HepG2 (cell line): ENCODE measurements around the gene PRSS36. TPM values are rescaled to one million over a fixed set of nuclear protein-coding genes. Genes with fewer than 3 reads are reported as not detected.
A peak's percentile ranks its signal among the peaks of the same experiment; 100 is the strongest.

ENCODE experiments used
- CEBPB ChIP-seq: IDR thresholded peaks from 2 replicates; pipeline ENCODE4 v1.6.1; 2011; ENCODE audit warnings: low read depth, low read length, improper control_type of control experiment, borderline replicate concordance
- CREB1 ChIP-seq, 2 experiments: fragments of 450-650 bp in 1 of 2; IDR thresholded peaks; 2 replicates each; pipeline ENCODE4 v1.6.1; 2016 to 2017; ENCODE audit warnings: control low read depth in 1 of 2, mild to moderate bottlenecking in 1 of 2, missing compliant biosample characterization in 1 of 2, missing genetic modification characterization in 1 of 2
- IRF9 ChIP-seq: sonication (generic); formaldehyde crosslinking; IDR thresholded peaks from 2 replicates; pipeline ENCODE4 v1.8.0; 2022; ENCODE audit warnings: missing genetic modification reagents, mild to moderate bottlenecking, borderline replicate concordance
- ISX ChIP-seq: sonication (generic); formaldehyde crosslinking; conservative IDR thresholded peaks from 2 replicates; pipeline ENCODE4 v1.5.0; 2020; ENCODE audit warnings: missing genetic modification reagents
- KLF15 ChIP-seq: sonication (generic); formaldehyde crosslinking; IDR thresholded peaks from 2 replicates; pipeline ENCODE4 v1.8.1; 2023; ENCODE audit warnings: borderline replicate concordance, mild to moderate bottlenecking, inconsistent platforms, missing genetic modification reagents, mixed read lengths
- MXI1 ChIP-seq: IDR thresholded peaks from 3 replicates; pipeline ENCODE4 v1.6.1; 2012; ENCODE audit warnings: low read depth, low read length, inconsistent platforms, borderline replicate concordance
- NFRKB ChIP-seq: fragments of 450-650 bp; IDR thresholded peaks from 2 replicates; pipeline ENCODE4 v1.6.1; 2017
- PAX8 ChIP-seq: sonication (generic); formaldehyde crosslinking; IDR thresholded peaks from 2 replicates; pipeline ENCODE4 v1.8.0; 2022; ENCODE audit warnings: mild to moderate bottlenecking, missing genetic modification reagents, borderline replicate concordance
- PPARG ChIP-seq: conservative IDR thresholded peaks from 2 replicates; pipeline ENCODE4 v1.6.1; 2016; ENCODE audit warnings: missing biosample characterization, missing genetic modification reagents
- TAF1 ChIP-seq: sonication (generic); formaldehyde crosslinking; IDR thresholded peaks from 2 replicates; pipeline ENCODE4 v1.4.0; 2020; ENCODE audit warnings: missing genetic modification reagents
- XRCC5 ChIP-seq: fragments of 200-400 bp; formaldehyde crosslinking; optimal IDR thresholded peaks from 2 replicates; pipeline ENCODE3; 2017; ENCODE audit warnings: mild to moderate bottlenecking, low read length
- ZFYVE20 ChIP-seq: sonication (generic); formaldehyde crosslinking; IDR thresholded peaks from 2 replicates; pipeline ENCODE4 v1.8.0; 2023; ENCODE audit warnings: low read depth, mild to moderate bottlenecking, moderate library complexity, missing genetic modification reagents, borderline replicate concordance
- ZNF207 ChIP-seq: fragments of 450-650 bp; IDR thresholded peaks from 2 replicates; pipeline ENCODE4 v1.6.1; 2016; ENCODE audit warnings: antibody characterized with exemption, borderline replicate concordance
- ZNF225 ChIP-seq: sonication (generic); formaldehyde crosslinking; IDR thresholded peaks from 2 replicates; pipeline ENCODE4 v1.4.0; 2020; ENCODE audit warnings: mild to moderate bottlenecking, missing genetic modification reagents
- ZNF24 ChIP-seq: fragments of 450-650 bp; IDR thresholded peaks from 2 replicates; pipeline ENCODE4 v1.6.1; 2017; ENCODE audit warnings: antibody characterized with exemption, mild to moderate bottlenecking
- ZNF292 ChIP-seq: sonication (generic); formaldehyde crosslinking; IDR thresholded peaks from 2 replicates; pipeline ENCODE4 v1.8.1; 2022; ENCODE audit warnings: mild to moderate bottlenecking, low read depth, missing genetic modification reagents, borderline replicate concordance
- ZNF317 ChIP-seq: sonication (generic); formaldehyde crosslinking; IDR thresholded peaks from 2 replicates; pipeline ENCODE4 v1.5.0; 2020; ENCODE audit warnings: mild to moderate bottlenecking, missing genetic modification reagents
- ZNF331 ChIP-seq: sonication (generic); formaldehyde crosslinking; IDR thresholded peaks from 2 replicates; pipeline ENCODE4 v1.4.0; 2020; ENCODE audit warnings: missing genetic modification reagents
- ZNF562 ChIP-seq: sonication (generic); formaldehyde crosslinking; IDR thresholded peaks from 2 replicates; pipeline ENCODE4 v1.8.0; 2022; ENCODE audit warnings: missing genetic modification reagents, borderline replicate concordance
- ZNF652 ChIP-seq: IDR thresholded peaks from 2 replicates; pipeline ENCODE4 v1.6.1; 2016; ENCODE audit warnings: low read depth, borderline replicate concordance
- ZNF773 ChIP-seq: sonication (generic); formaldehyde crosslinking; IDR thresholded peaks from 2 replicates; pipeline ENCODE4 v1.4.0; 2020; ENCODE audit warnings: missing genetic modification reagents, borderline replicate concordance
- ZNF788 ChIP-seq: sonication (generic); formaldehyde crosslinking; IDR thresholded peaks from 2 replicates; pipeline ENCODE4 v1.5.0; 2020; ENCODE audit warnings: mild to moderate bottlenecking, missing genetic modification reagents, borderline replicate concordance
- polyA plus RNA-seq, 8 experiments: library from polyadenylated mRNA; depleted of rRNA in 3 of 8; stranded (reverse) in 7 of 8; unstranded in 1 of 8; fragments of >200 nt; fragmentation: Illumina TruSeq in 4 of 8; extraction: Trizol in 4 of 8; gene quantifications; 2 replicates each; pipeline versions ENCODE4 v1.2.1 to v1.2.3, GENCODE V29; 2011 to 2016; ENCODE audit warnings: low read depth in 4 of 8, missing spikeins in 1 of 8, mixed read lengths in 1 of 8; ENCODE audit not compliant: insufficient read depth in 1 of 8
- total RNA-seq, 5 experiments: library from RNA; depleted of rRNA; stranded (reverse); fragments of >200 nt; fragmentation: Illumina TruSeq; extraction: Trizol; gene quantifications; 2 replicates each; pipeline ENCODE4 v1.2.3, GENCODE V29; 2016; ENCODE audit warnings: low read depth in 1 of 5
- TF ChIP-seq, protein P1 (sequence below): sonication (generic); formaldehyde crosslinking; IDR thresholded peaks from 2 replicates; pipeline ENCODE4 v1.4.0; 2020; ENCODE audit warnings: mild to moderate bottlenecking, missing genetic modification reagents
- TF ChIP-seq, protein P2 (sequence below): IDR thresholded peaks from 2 replicates; pipeline ENCODE4 v1.6.1; 2016; ENCODE audit warnings: missing biosample characterization, missing genetic modification reagents, low read depth

PRSS36 gene
- total and polyA plus RNA-seq, 2 of the 13 experiments (the other 11 are each of a cell fraction or from before 2014, with no cell fraction given) = 1.5 to 2.1 TPM

GRCh38 chr16:31179219-31179746, 29.4 kb upstream of the PRSS36 start (continued):
- TF ChIP-seq, protein P1, sequence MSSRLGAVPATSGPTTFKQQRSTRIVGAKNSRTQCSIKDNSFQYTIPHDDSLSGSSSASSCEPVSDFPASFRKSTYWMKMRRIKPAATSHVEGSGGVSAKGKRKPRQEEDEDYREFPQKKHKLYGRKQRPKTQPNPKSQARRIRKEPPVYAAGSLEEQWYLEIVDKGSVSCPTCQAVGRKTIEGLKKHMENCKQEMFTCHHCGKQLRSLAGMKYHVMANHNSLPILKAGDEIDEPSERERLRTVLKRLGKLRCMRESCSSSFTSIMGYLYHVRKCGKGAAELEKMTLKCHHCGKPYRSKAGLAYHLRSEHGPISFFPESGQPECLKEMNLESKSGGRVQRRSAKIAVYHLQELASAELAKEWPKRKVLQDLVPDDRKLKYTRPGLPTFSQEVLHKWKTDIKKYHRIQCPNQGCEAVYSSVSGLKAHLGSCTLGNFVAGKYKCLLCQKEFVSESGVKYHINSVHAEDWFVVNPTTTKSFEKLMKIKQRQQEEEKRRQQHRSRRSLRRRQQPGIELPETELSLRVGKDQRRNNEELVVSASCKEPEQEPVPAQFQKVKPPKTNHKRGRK = no peak
- TF ChIP-seq PAX8 (no peak), XRCC5 (peak; percentile 8), MXI1 (no peak), ZNF207 (no peak), KLF15 (CRISPR knock-in tag) (no peak), TAF1 (CRISPR knock-in tag) (no peak), ZNF292 (CRISPR knock-in tag) (no peak), ZNF225 (no peak), CREB1 (IDR thresholded peaks at IDR 0.05) (no peak), CREB1 (CRISPR knock-in tag; IDR thresholded peaks at IDR 0.05) (no peak), ZNF317 (CRISPR knock-in tag) (peak; percentile 61; the same call in 1 of the 2 replicates), ISX (CRISPR knock-in tag) (no peak), CEBPB (no peak), ZNF788 (CRISPR knock-in tag) (no peak), IRF9 (CRISPR knock-in tag) (no peak), NFRKB (no peak), ZNF331 (CRISPR knock-in tag) (no peak), ZNF562 (CRISPR knock-in tag) (no peak), ZFYVE20 (CRISPR knock-in tag) (no peak), ZNF773 (CRISPR knock-in tag) (no peak; the same call in 1 of the 2 replicates), PPARG (CRISPR knock-in tag) (no peak), ZNF24 (no peak), ZNF652 (CRISPR knock-in tag) (no peak)
- TF ChIP-seq, protein P2, sequence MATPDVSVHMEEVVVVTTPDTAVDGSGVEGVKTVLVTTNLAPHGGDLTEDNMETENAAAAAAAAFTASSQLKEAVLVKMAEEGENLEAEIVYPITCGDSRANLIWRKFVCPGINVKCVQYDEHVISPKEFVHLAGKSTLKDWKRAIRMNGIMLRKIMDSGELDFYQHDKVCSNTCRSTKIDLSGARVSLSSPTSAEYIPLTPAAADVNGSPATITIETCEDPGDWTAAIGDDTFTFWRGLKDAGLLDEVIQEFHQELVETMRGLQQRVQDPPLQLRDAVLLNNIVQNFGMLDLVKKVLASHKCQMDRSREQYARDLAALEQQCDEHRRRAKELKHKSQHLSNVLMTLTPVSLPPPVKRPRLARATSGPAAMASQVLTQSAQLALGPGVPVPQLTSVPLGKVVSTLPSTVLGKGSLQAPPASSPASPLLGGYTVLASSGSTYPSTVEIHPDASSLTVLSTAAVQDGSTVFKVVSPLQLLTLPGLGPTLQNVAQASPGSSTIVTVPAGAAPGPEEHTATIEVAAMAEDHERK (CRISPR knock-in tag) = no peak
